Coronary artery (tissue), 2 donors: ENCODE results near the gene CLIC3.

Source experiments
- DNase-seq: peaks from one replicate; pipeline ENCODE4 v3.0.0-alpha.2; 2017; ENCODE audit warnings: low spot score
- H3K27ac ChIP-seq, 2 donors: fragments of 200-600 bp; sonication (generic); one replicate each; pipeline ENCODE4 v1.5.1; 2016 to 2019
- H3K4me3 ChIP-seq: fragments of 200-600 bp; sonication (generic); 2 replicates; pipeline ENCODE4 v1.5.1; 2016; ENCODE audit warnings: mild to moderate bottlenecking, moderate library complexity
- CTCF ChIP-seq: fragments of 200-600 bp; sonication (generic); IDR thresholded peaks from one replicate; pipeline ENCODE4 v1.5.1; 2019; ENCODE audit warnings: antibody characterized with exemption

Gene CLIC3

GRCh38 chr9:136997830-136998234 lies 1.5 kb upstream of the CLIC3 start:
- no peak for TF ChIP-seq CTCF
- Histone ChIP-seq H3K27ac (no peak overlapping the region), H3K4me3 (no peak overlapping the region)
- no peak for DNase-seq

GRCh38 chr9:136997371-136997770 lies 1.0 kb upstream of the CLIC3 start:
- DNase-seq, result no peak
- Histone ChIP-seq H3K27ac (peak overlapping the region in 1 of 2 donors; percentile 60), H3K4me3 (no peak overlapping the region)
- no peak for TF ChIP-seq CTCF

GRCh38 chr9:136995772-136996311 lies 526 bp downstream of the CLIC3 start:
- DNase-seq, result no peak
- peak overlapping the region; percentile 53 for H3K4me3 ChIP-seq
- H3K27ac ChIP-seq, result peak overlapping the region; percentile 19 to 60
- TF ChIP-seq CTCF, result no peak

GRCh38 chr9:136995362-136995761 lies 1.0 kb downstream of the CLIC3 start:
- TF ChIP-seq CTCF, result no peak
- H3K27ac ChIP-seq, result peak overlapping the region; percentile 19 to 60
- no peak for DNase-seq
- H3K4me3 ChIP-seq, result peak overlapping the region; percentile 53

GRCh38 chr9:136994888-136995230 lies 1.5 kb downstream of the CLIC3 start:
- TF ChIP-seq CTCF, result no peak
- H3K4me3 ChIP-seq, result peak overlapping the region; percentile 53
- DNase-seq, result no peak

GRCh38 chr9:136994180-136994887 lies 2.0 kb downstream of the CLIC3 start:
- no peak for DNase-seq
- Histone ChIP-seq H3K27ac (no peak overlapping the region), H3K4me3 (peak overlapping the region; percentile 53)
- TF ChIP-seq CTCF, result no peak

More at GRCh38 chr9:136994888-136995230, 1.5 kb downstream of the CLIC3 start:
- H3K27ac ChIP-seq, result peak overlapping the region in 1 of 2 donors; percentile 60

- no peak for TF ChIP-seq CTCF
- Histone ChIP-seq H3K27ac (peak overlapping the region in 1 of 2 donors; percentile 89), H3K4me3 (peak overlapping the region; percentile 99)
- DNase-seq, result no peak
Observed at GRCh38 chr9:136992819-136993369, 3.5 kb downstream of the CLIC3 start.
